T-helper 1 cell treated with Interleukin-12 subunit alpha and Interleukin-12 subunit beta and Interleukin-4 antibody, amounts not matched to agents 30 μg/mL and 1 μg/mL, for 36 hours (primary cell): ENCODE data around the gene TRPM8.

Source experiments
- H3K27ac Mint-ChIP-seq: one replicate; pipeline ENCODE4 v1.8.0; 2021; ENCODE audit warnings: mild to moderate bottlenecking, mixed read lengths
- H3K27me3 Mint-ChIP-seq: one replicate; pipeline ENCODE4 v1.8.0; 2021; ENCODE audit warnings: low read depth, mixed read lengths
- H3K36me3 Mint-ChIP-seq: one replicate; pipeline ENCODE4 v1.8.0; 2021; ENCODE audit warnings: low read depth, mixed read lengths
- H3K4me1 Mint-ChIP-seq: one replicate; pipeline ENCODE4 v1.8.0; 2021; ENCODE audit warnings: low read depth, mixed read lengths
- H3K4me3 Mint-ChIP-seq: one replicate; pipeline ENCODE4 v1.8.0; 2021; ENCODE audit warnings: mild to moderate bottlenecking, moderate library complexity, mixed read lengths
- H3K9me3 Mint-ChIP-seq: one replicate; pipeline ENCODE4 v1.8.0; 2021; ENCODE audit warnings: mixed read lengths

The TRPM8 gene

GRCh38 chr2:234020332-234020731 lies 103.2 kb downstream of the TRPM8 start:
- Mint-ChIP-seq H3K27me3 (peaks cover 40% of the 10 kb centered on the region), H3K4me1 (peaks cover under 1% of the 10 kb centered on the region), H3K4me3 (no peak overlapping the region), H3K36me3 (no peaks in the 10 kb centered on the region), H3K9me3 (no peaks in the 10 kb centered on the region), H3K27ac (no peak overlapping the region)

- Mint-ChIP-seq H3K27me3 (peaks cover 35% of the 10 kb centered on the region), H3K27ac (no peak overlapping the region), H3K4me1 (peaks cover 19% of the 10 kb centered on the region), H3K36me3 (peaks cover under 1% of the 10 kb centered on the region), H3K9me3 (no peaks in the 10 kb centered on the region), H3K4me3 (no peak overlapping the region)
Observed at GRCh38 chr2:234022424-234022823, 105.3 kb downstream of the TRPM8 start.

GRCh38 chr2:234024304-234024703 lies 107.1 kb downstream of the TRPM8 start:
- Mint-ChIP-seq H3K27ac (no peak overlapping the region), H3K36me3 (peaks cover 5% of the 10 kb centered on the region), H3K4me1 (peaks cover 26% of the 10 kb centered on the region), H3K27me3 (peaks cover 44% of the 10 kb centered on the region), H3K9me3 (no peaks in the 10 kb centered on the region), H3K4me3 (no peak overlapping the region)

- Mint-ChIP-seq H3K4me1 (peaks cover 26% of the 10 kb centered on the region), H3K4me3 (peak overlapping the region; percentile 64), H3K27ac (peak overlapping the region; percentile 64), H3K36me3 (peaks cover 5% of the 10 kb centered on the region), H3K9me3 (no peaks in the 10 kb centered on the region), H3K27me3 (peaks cover 46% of the 10 kb centered on the region)
Observed at GRCh38 chr2:234025466-234025865, 108.3 kb downstream of the TRPM8 start.

- Mint-ChIP-seq H3K27ac (peak overlapping the region; percentile 64), H3K36me3 (peaks cover 5% of the 10 kb centered on the region), H3K9me3 (no peaks in the 10 kb centered on the region), H3K4me1 (peaks cover 29% of the 10 kb centered on the region), H3K4me3 (peak overlapping the region; percentile 64), H3K27me3 (peaks cover 46% of the 10 kb centered on the region)
Observed at GRCh38 chr2:234025891-234026401, 108.8 kb downstream of the TRPM8 start.

GRCh38 chr2:234026693-234027254 lies 109.6 kb downstream of the TRPM8 start:
- Mint-ChIP-seq H3K4me3 (no peak overlapping the region), H3K36me3 (peaks cover 5% of the 10 kb centered on the region), H3K9me3 (no peaks in the 10 kb centered on the region), H3K27me3 (peaks cover 39% of the 10 kb centered on the region), H3K27ac (peak overlapping the region; percentile 5), H3K4me1 (peaks cover 33% of the 10 kb centered on the region)

- no peaks in the 10 kb centered on the region for H3K9me3 Mint-ChIP-seq
- H3K4me1 Mint-ChIP-seq, result peaks cover 38% of the 10 kb centered on the region
- peak overlapping the region; percentile 0 for H3K27ac Mint-ChIP-seq
- H3K4me3 Mint-ChIP-seq, result peak overlapping the region; percentile 0
- H3K36me3 Mint-ChIP-seq, result peaks cover 5% of the 10 kb centered on the region
- H3K27me3 Mint-ChIP-seq, result peaks cover 35% of the 10 kb centered on the region
Observed at GRCh38 chr2:234027641-234028040, 110.5 kb downstream of the TRPM8 start.

- Mint-ChIP-seq H3K27me3 (peaks cover 41% of the 10 kb centered on the region), H3K27ac (no peak overlapping the region), H3K4me3 (no peak overlapping the region), H3K4me1 (peaks cover 42% of the 10 kb centered on the region), H3K9me3 (peaks cover 11% of the 10 kb centered on the region), H3K36me3 (peaks cover 11% of the 10 kb centered on the region)
Observed at GRCh38 chr2:234029150-234029733, 112.1 kb downstream of the TRPM8 start.

- Mint-ChIP-seq H3K36me3 (peaks cover 11% of the 10 kb centered on the region), H3K27ac (no peak overlapping the region), H3K4me3 (no peak overlapping the region), H3K27me3 (peaks cover 41% of the 10 kb centered on the region), H3K9me3 (peaks cover 17% of the 10 kb centered on the region), H3K4me1 (peaks cover 34% of the 10 kb centered on the region)
Observed at GRCh38 chr2:234031207-234031606, 114.0 kb downstream of the TRPM8 start.

- H3K9me3 Mint-ChIP-seq, result peaks cover 27% of the 10 kb centered on the region
- H3K4me3 Mint-ChIP-seq, result peak overlapping the region; percentile 1
- peaks cover 11% of the 10 kb centered on the region for H3K36me3 Mint-ChIP-seq
- peaks cover 43% of the 10 kb centered on the region for H3K27me3 Mint-ChIP-seq
- peaks cover 24% of the 10 kb centered on the region for H3K4me1 Mint-ChIP-seq
- H3K27ac Mint-ChIP-seq, result peak overlapping the region; percentile 28
Observed at GRCh38 chr2:234032279-234032856, 115.2 kb downstream of the TRPM8 start.

- H3K4me1 Mint-ChIP-seq, result peaks cover 19% of the 10 kb centered on the region
- H3K27ac Mint-ChIP-seq, result peak overlapping the region; percentile 29
- peaks cover 7% of the 10 kb centered on the region for H3K36me3 Mint-ChIP-seq
- H3K9me3 Mint-ChIP-seq, result peaks cover 32% of the 10 kb centered on the region
- H3K4me3 Mint-ChIP-seq, result no peak overlapping the region
- peaks cover 44% of the 10 kb centered on the region for H3K27me3 Mint-ChIP-seq
Observed at GRCh38 chr2:234033174-234033573, 116.0 kb downstream of the TRPM8 start.

GRCh38 chr2:234033885-234034284 lies 116.7 kb downstream of the TRPM8 start:
- H3K27ac Mint-ChIP-seq, result no peak overlapping the region

GRCh38 chr2:234038076-234038802 lies 121.1 kb downstream of the TRPM8 start:
- no peak overlapping the region for H3K27ac Mint-ChIP-seq
- H3K4me1 Mint-ChIP-seq, result peaks cover 1% of the 10 kb centered on the region
- no peak overlapping the region for H3K4me3 Mint-ChIP-seq
- peaks cover 71% of the 10 kb centered on the region for H3K27me3 Mint-ChIP-seq
- peaks cover 6% of the 10 kb centered on the region for H3K36me3 Mint-ChIP-seq
- peaks cover 37% of the 10 kb centered on the region for H3K9me3 Mint-ChIP-seq

More at GRCh38 chr2:234033885-234034284, 116.7 kb downstream of the TRPM8 start:
- H3K4me3 Mint-ChIP-seq, result no peak overlapping the region
- peaks cover 47% of the 10 kb centered on the region for H3K27me3 Mint-ChIP-seq
- H3K9me3 Mint-ChIP-seq, result peaks cover 38% of the 10 kb centered on the region
- H3K36me3 Mint-ChIP-seq, result peaks cover 6% of the 10 kb centered on the region
- H3K4me1 Mint-ChIP-seq, result peaks cover 16% of the 10 kb centered on the region

- no peak overlapping the region for H3K27ac Mint-ChIP-seq
- no peak overlapping the region for H3K4me3 Mint-ChIP-seq
- no peaks in the 10 kb centered on the region for H3K9me3 Mint-ChIP-seq
- no peaks in the 10 kb centered on the region for H3K36me3 Mint-ChIP-seq
- H3K27me3 Mint-ChIP-seq, result peaks cover 71% of the 10 kb centered on the region
- no peaks in the 10 kb centered on the region for H3K4me1 Mint-ChIP-seq
Observed at GRCh38 chr2:234044157-234044556, 127.0 kb downstream of the TRPM8 start.
